ENCODE results near the gene SMIM44.

- TF ChIP-seq, protein P1, sequence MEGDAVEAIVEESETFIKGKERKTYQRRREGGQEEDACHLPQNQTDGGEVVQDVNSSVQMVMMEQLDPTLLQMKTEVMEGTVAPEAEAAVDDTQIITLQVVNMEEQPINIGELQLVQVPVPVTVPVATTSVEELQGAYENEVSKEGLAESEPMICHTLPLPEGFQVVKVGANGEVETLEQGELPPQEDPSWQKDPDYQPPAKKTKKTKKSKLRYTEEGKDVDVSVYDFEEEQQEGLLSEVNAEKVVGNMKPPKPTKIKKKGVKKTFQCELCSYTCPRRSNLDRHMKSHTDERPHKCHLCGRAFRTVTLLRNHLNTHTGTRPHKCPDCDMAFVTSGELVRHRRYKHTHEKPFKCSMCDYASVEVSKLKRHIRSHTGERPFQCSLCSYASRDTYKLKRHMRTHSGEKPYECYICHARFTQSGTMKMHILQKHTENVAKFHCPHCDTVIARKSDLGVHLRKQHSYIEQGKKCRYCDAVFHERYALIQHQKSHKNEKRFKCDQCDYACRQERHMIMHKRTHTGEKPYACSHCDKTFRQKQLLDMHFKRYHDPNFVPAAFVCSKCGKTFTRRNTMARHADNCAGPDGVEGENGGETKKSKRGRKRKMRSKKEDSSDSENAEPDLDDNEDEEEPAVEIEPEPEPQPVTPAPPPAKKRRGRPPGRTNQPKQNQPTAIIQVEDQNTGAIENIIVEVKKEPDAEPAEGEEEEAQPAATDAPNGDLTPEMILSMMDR (optimal IDR thresholded peaks at IDR 0.05 in 1 of 3, IDR thresholded peaks at IDR 0.05 in 1 of 3, conservative IDR thresholded peaks at IDR 0.05 in 1 of 3; ENCODE audit: extremely low read depth in 1 of 3, insufficient read depth in 2 of 3, low read length in 3 of 3) = no peak
- no peak for TF ChIP-seq EZH2 (IDR thresholded peaks at IDR 0.05; ENCODE audit: low read length)
Measured at GRCh38 chr19:3434630-3435553, 48.3 kb downstream of the SMIM44 start.
